Fibroblast of lung (primary cell): ENCODE measurements around the gene OBSL1. TPM values are rescaled to one million over a fixed set of nuclear protein-coding genes. Genes with fewer than 3 reads are reported as not detected.

Source experiments
- DNase-seq, 2 donors: peaks; one replicate each; pipeline versions ENCODE4 v3.0.0 to v3.0.0-alpha.2; 2010; ENCODE audit warnings: low read depth in 2 of 2
- H2AFZ ChIP-seq: 2 replicates; pipeline ENCODE4 v1.5.1; 2012; ENCODE audit warnings: low read length, control low read depth, inconsistent platforms
- H3K27ac ChIP-seq: 2 replicates; pipeline ENCODE4 v1.5.1; 2011; ENCODE audit warnings: low read length, control low read depth; ENCODE audit not compliant: insufficient read depth
- H3K27me3 ChIP-seq: 2 replicates; pipeline ENCODE4 v1.5.1; 2011; ENCODE audit warnings: mild to moderate bottlenecking, low read length; ENCODE audit not compliant: control insufficient read depth, insufficient read depth
- H3K36me3 ChIP-seq: 2 replicates; pipeline ENCODE4 v1.5.1; 2011; ENCODE audit warnings: low read length; ENCODE audit not compliant: control insufficient read depth, insufficient read depth
- H3K4me1 ChIP-seq: 2 replicates; pipeline ENCODE4 v1.5.1; 2011; ENCODE audit warnings: low read length; ENCODE audit not compliant: control insufficient read depth, insufficient read depth; ENCODE audit errors: extremely low read depth
- H3K4me2 ChIP-seq: 2 replicates; pipeline ENCODE4 v1.5.1; 2011; ENCODE audit warnings: low read length, control low read depth; ENCODE audit not compliant: insufficient read depth; ENCODE audit errors: extremely low read depth
- H3K4me3 ChIP-seq, 4 experiments: fragments of 200-600 bp in 1 of 4; sonication (generic) in 1 of 4; replicated peaks in 1 of 4; 2 replicates each; pipeline ENCODE4 v1.5.1; 2011 to 2016; ENCODE audit warnings: low read length in 4 of 4, low read depth in 3 of 4, mild to moderate bottlenecking in 3 of 4, control low read depth in 2 of 4, inconsistent platforms in 1 of 4, mixed read lengths in 1 of 4; ENCODE audit not compliant: insufficient read depth in 1 of 4; ENCODE audit errors: control extremely low read depth in 1 of 4
- H3K79me2 ChIP-seq: 2 replicates; pipeline ENCODE4 v1.5.1; 2012; ENCODE audit warnings: mild to moderate bottlenecking, low read length, inconsistent platforms; ENCODE audit not compliant: control insufficient read depth, insufficient read depth
- H3K9ac ChIP-seq: 2 replicates; pipeline ENCODE4 v1.5.1; 2011; ENCODE audit warnings: mild to moderate bottlenecking, low read length, control low read depth; ENCODE audit not compliant: insufficient read depth
- H3K9me3 ChIP-seq: 2 replicates; pipeline ENCODE4 v1.5.1; 2012; ENCODE audit warnings: low read depth, low read length; ENCODE audit not compliant: control insufficient read depth, insufficient read depth
- H4K20me1 ChIP-seq: 2 replicates; pipeline ENCODE4 v1.5.1; 2011; ENCODE audit warnings: low read length; ENCODE audit not compliant: control insufficient read depth, insufficient read depth; ENCODE audit errors: extremely low read depth
- CTCF ChIP-seq, 2 donors: IDR thresholded peaks in 1 of 2; conservative IDR thresholded peaks in 1 of 2; 1 replicate in 1 of 2; 2 replicates in 1 of 2; pipeline ENCODE4 v1.5.1; 2011 to 2012; ENCODE audit warnings: low read length in 2 of 2, control low read depth in 1 of 2, inconsistent platforms in 1 of 2, low read depth in 1 of 2, mild to moderate bottlenecking in 1 of 2
- EZH2 ChIP-seq: IDR thresholded peaks from 2 replicates; pipeline ENCODE4 v1.5.1; 2012; ENCODE audit warnings: low read length, control low read depth, mild to moderate bottlenecking; ENCODE audit errors: missing control alignments
- polyA minus RNA-seq: library from RNA; depleted of rRNA, polyadenylated mRNA; stranded (reverse); fragments of >200 nt; gene quantifications from 2 replicates; pipeline ENCODE4 v1.2.3, GENCODE V29; 2011; ENCODE audit warnings: low replicate concordance
- polyA plus RNA-seq, 2 donors: library from polyadenylated mRNA; depleted of rRNA in 1 of 2; stranded (reverse) in 1 of 2; unstranded in 1 of 2; fragments of >200 nt; gene quantifications; 2 replicates each; pipeline ENCODE4 v1.2.1, GENCODE V29; 2011 to 2012; ENCODE audit warnings: missing spikeins in 1 of 2
- total RNA-seq: library from RNA; depleted of rRNA; stranded (reverse); fragments of >200 nt; gene quantifications from 2 replicates; pipeline ENCODE4 v1.2.1, GENCODE V29; 2014

OBSL1 gene
- total RNA-seq (28.7 and 34.4 TPM in 2 replicates), polyA plus RNA-seq (15.2 and 24.7 TPM in 2 replicates), polyA minus RNA-seq (41.1 and 60.3 TPM in 2 replicates)
- 22.6 and 32.7 TPM in 2 replicates for polyA plus RNA-seq (2012)

DNA sequence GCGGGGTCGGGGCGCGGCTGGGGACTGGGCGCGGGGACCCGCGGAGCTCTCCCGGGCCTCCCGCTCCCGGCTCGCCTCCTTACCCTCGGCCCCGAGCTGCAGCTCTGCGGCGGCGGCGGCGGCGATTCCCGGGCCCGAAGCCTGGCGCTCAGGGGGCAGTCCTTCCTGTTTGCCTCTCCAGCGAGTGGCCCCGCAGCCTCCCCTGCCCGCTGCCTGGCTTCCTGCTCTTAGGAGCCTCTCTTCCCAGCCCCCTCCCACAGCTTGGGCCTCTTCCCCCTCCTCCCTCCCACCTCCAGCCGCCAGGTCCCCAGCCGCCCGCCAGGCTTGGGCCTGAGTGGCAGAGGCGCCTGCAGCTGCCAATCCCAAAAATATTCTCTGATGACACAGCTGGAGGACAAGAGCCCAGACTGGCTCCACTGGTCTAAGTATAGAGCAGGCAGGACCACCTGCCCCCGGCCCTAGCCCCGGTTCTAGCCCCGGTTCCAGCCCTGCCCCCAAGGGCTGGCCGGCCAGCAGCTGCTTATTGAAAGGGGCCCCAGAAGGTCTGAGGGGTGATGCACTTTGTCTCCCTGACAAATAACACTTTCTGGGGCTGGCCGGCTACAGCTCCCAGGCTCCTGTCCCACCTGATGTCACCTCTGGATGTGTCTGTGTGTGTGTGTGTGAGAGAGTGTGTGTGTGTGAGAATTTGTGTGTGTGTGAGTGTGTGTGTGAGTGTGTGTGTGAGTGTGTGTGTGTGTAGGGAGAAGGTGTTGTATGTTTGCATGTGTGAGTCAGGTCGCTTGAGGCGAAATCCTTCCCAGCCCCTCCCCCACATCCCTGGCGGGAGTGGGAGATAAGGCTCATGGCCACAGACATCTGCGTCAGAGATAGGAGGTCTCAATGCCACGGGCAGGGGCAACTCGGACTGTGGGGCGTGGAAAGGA lies at the start of gene OBSL1:
Gene OBSL1 (minus strand): TSS at position 229 of the 926 bp plus-strand sequence. CDS start 307 bp downstream, outside the sequence.
- Histone ChIP-seq H3K4me2 (peak within 1 kb of the TSS; percentile 68), H3K9ac (peak within 1 kb of the TSS; percentile 64), H3K79me2 (no peaks in the 10 kb centered on the region), H3K4me1 (peaks cover 3% of the 10 kb centered on the region), H3K27me3 (peaks cover 7% of the 10 kb centered on the region), H3K36me3 (no peaks in the 10 kb centered on the region), H3K27ac (peak within 1 kb of the TSS; percentile 39), H3K4me3 (peak within 1 kb of the TSS; percentile 42 to 68 (median 53)), H4K20me1 (no peaks in the 10 kb centered on the region), H2AFZ (peak within 1 kb of the TSS; percentile 51), H3K9me3 (no peaks in the 10 kb centered on the region)
- peak; percentile 70 to 81 for DNase-seq
- TF ChIP-seq CTCF (conservative IDR thresholded peaks at IDR 0.05 in 1 of 2, IDR thresholded peaks at IDR 0.05 in 1 of 2; ENCODE audit: low read depth in 1 of 2, low read length in 2 of 2) = no peak
- no peak for TF ChIP-seq EZH2

- H3K79me2 ChIP-seq = no peaks in the 10 kb centered on the region
- H3K4me2 ChIP-seq = no peak overlapping the region
- no peak overlapping the region for H3K4me3 ChIP-seq
- H3K4me1 ChIP-seq = no peaks in the 10 kb centered on the region
- H4K20me1 ChIP-seq = no peaks in the 10 kb centered on the region
- no peak overlapping the region for H3K27ac ChIP-seq
- H3K36me3 ChIP-seq = peaks cover 3% of the 10 kb centered on the region
- peaks cover 4% of the 10 kb centered on the region for H3K27me3 ChIP-seq
- H3K9me3 ChIP-seq = no peaks in the 10 kb centered on the region
- TF ChIP-seq EZH2 (no peak), CTCF (conservative IDR thresholded peaks at IDR 0.05 in 1 of 2, IDR thresholded peaks at IDR 0.05 in 1 of 2; ENCODE audit: low read depth in 1 of 2, low read length in 2 of 2) (no peak)
- no peak overlapping the region for H3K9ac ChIP-seq
- no peak overlapping the region for H2AFZ ChIP-seq
- DNase-seq = no peak
These were observed 49.2 kb upstream of the OBSL1 start for GRCh38 chr2:219620546-219620945.

DNA sequence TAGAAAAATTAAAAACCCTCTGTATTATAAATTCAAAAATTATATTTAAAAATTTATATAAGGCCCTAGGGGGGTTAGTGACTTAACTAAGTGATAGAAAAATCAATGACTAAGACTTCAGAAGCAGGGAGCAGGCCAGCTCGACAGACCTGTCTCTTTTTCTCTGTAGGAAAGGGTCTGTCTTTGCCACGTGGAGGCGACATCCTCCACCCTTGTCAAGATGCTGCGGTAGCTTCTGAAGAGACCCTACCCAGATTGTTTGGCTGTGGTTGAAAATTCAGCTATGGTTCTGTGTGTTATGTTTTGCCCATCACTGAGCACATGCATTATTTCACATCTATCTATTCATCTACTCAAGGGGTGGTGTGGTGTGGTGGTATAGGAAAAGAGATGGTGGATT lies 47.9 kb upstream of the OBSL1 start:
- Histone ChIP-seq H3K36me3 (peaks cover 8% of the 10 kb centered on the region), H3K27ac (no peak overlapping the region), H3K4me3 (no peak overlapping the region), H3K9ac (no peak overlapping the region), H3K4me2 (no peak overlapping the region), H3K9me3 (no peaks in the 10 kb centered on the region), H3K4me1 (no peaks in the 10 kb centered on the region), H2AFZ (no peak overlapping the region), H3K79me2 (no peaks in the 10 kb centered on the region), H3K27me3 (peaks cover 4% of the 10 kb centered on the region), H4K20me1 (no peaks in the 10 kb centered on the region)
- no peak for DNase-seq
- peak in 1 of 2 donors; percentile 8 for TF ChIP-seq CTCF (conservative IDR thresholded peaks at IDR 0.05 in 1 of 2, IDR thresholded peaks at IDR 0.05 in 1 of 2; ENCODE audit: low read depth in 1 of 2, low read length in 2 of 2)
- no peak for TF ChIP-seq EZH2
